IMR-90 (cell line): ENCODE measurements around the gene SCRN2.

Source experiments
- CEBPB ChIP-seq: IDR thresholded peaks from 2 replicates; pipeline ENCODE4 v1.6.1; 2012; ENCODE audit warnings: low read depth, low read length, improper control_type of control experiment
- CHD1 ChIP-seq: IDR thresholded peaks from 2 replicates; pipeline ENCODE4 v1.6.1; 2012; ENCODE audit warnings: low read depth, low read length, improper control_type of control experiment
- FOS ChIP-seq: fragments of 150-350 bp; IDR thresholded peaks from 2 replicates; pipeline ENCODE4 v1.6.1; 2016; ENCODE audit warnings: low read depth, low read length
- MAZ ChIP-seq: IDR thresholded peaks from 2 replicates; pipeline ENCODE4 v1.6.1; 2012; ENCODE audit warnings: low read depth, mild to moderate bottlenecking, low read length, improper control_type of control experiment, moderate library complexity, borderline replicate concordance
- POLR2A ChIP-seq: IDR thresholded peaks from 2 replicates; pipeline ENCODE4 v1.6.1; 2012; ENCODE audit warnings: mild to moderate bottlenecking, low read depth, low read length
- RAD21 ChIP-seq: IDR thresholded peaks from 2 replicates; pipeline ENCODE4 v1.6.1; 2012; ENCODE audit warnings: low read length, improper control_type of control experiment
- RCOR1 ChIP-seq: IDR thresholded peaks from 2 replicates; pipeline ENCODE4 v1.6.1; 2012; ENCODE audit warnings: mild to moderate bottlenecking, low read length, improper control_type of control experiment; ENCODE audit not compliant: insufficient replicate concordance
- RFX5 ChIP-seq: IDR thresholded peaks from 2 replicates; pipeline ENCODE4 v1.8.0; 2012; ENCODE audit warnings: low read depth, mild to moderate bottlenecking, low read length, moderate library complexity
- SMC3 ChIP-seq: fragments of 150-350 bp; IDR thresholded peaks from 2 replicates; pipeline ENCODE4 v1.6.1; 2016; ENCODE audit warnings: low read depth, mild to moderate bottlenecking, antibody characterized with exemption, low read length, moderate library complexity
- TF ChIP-seq, protein P1 (sequence below): conservative IDR thresholded peaks from 2 replicates; pipeline ENCODE4 v1.5.1; 2012; ENCODE audit warnings: mild to moderate bottlenecking, low read depth, low read length, improper control_type of control experiment
- TF ChIP-seq, protein P2 (sequence below): fragments of 150-350 bp; IDR thresholded peaks from 2 replicates; pipeline ENCODE4 v1.6.1; 2017; ENCODE audit warnings: mild to moderate bottlenecking, antibody characterized with exemption, low read length, low read depth

DNA sequence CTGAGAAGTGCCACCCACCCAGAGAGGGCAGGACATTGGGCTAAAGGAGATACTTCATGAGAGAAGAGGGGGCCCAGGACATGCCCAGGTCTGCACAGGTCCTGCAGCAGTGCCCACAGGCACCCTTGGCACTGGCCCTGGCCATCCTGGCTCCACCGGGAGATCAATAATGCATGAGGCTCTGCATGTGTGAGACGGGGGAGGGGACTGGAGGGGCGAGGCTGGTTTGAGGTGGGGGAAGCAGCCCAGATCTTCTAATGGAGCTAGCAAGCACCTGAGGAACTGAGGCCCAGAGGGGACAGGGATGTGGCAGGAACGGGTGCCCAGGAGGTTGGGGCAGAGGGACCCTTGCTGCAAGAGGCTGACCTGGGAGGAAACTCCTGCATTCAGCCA lies 20.0 kb downstream of the SCRN2 start:
- no peak for TF ChIP-seq RFX5
- TF ChIP-seq, protein P1, sequence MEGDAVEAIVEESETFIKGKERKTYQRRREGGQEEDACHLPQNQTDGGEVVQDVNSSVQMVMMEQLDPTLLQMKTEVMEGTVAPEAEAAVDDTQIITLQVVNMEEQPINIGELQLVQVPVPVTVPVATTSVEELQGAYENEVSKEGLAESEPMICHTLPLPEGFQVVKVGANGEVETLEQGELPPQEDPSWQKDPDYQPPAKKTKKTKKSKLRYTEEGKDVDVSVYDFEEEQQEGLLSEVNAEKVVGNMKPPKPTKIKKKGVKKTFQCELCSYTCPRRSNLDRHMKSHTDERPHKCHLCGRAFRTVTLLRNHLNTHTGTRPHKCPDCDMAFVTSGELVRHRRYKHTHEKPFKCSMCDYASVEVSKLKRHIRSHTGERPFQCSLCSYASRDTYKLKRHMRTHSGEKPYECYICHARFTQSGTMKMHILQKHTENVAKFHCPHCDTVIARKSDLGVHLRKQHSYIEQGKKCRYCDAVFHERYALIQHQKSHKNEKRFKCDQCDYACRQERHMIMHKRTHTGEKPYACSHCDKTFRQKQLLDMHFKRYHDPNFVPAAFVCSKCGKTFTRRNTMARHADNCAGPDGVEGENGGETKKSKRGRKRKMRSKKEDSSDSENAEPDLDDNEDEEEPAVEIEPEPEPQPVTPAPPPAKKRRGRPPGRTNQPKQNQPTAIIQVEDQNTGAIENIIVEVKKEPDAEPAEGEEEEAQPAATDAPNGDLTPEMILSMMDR = no peak
- no peak for TF ChIP-seq RCOR1
- TF ChIP-seq RAD21 = no peak
- TF ChIP-seq CEBPB = no peak
- no peak for TF ChIP-seq POLR2A
- no peak for TF ChIP-seq SMC3
- no peak for TF ChIP-seq MAZ
- TF ChIP-seq, protein P2, sequence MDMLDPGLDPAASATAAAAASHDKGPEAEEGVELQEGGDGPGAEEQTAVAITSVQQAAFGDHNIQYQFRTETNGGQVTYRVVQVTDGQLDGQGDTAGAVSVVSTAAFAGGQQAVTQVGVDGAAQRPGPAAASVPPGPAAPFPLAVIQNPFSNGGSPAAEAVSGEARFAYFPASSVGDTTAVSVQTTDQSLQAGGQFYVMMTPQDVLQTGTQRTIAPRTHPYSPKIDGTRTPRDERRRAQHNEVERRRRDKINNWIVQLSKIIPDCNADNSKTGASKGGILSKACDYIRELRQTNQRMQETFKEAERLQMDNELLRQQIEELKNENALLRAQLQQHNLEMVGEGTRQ = no peak
- no peak for TF ChIP-seq FOS
- TF ChIP-seq CHD1 = no peak
